NCI-H1930 (cell line): ENCODE results near the gene TLR5.

Source experiments
- DNase-seq, 2 experiments: peaks; one replicate each; lab custom pipeline; 2025; lab: John Stamatoyannopoulos, UW

Gene TLR5

GRCh38 chr1:223106856-223107255 lies 36.2 kb downstream of the TLR5 start:
- DNase-seq, result no peak

- DNase-seq, result no peak
Measured at GRCh38 chr1:223105568-223105967, 37.5 kb downstream of the TLR5 start.

GRCh38 chr1:223102797-223103533 lies 40.1 kb downstream of the TLR5 start:
- no peak for DNase-seq

GRCh38 chr1:223097713-223098112 lies 45.3 kb downstream of the TLR5 start:
- DNase-seq, result no peak

GRCh38 chr1:223095870-223096269 lies 47.2 kb downstream of the TLR5 start:
- DNase-seq, result no peak

- DNase-seq, result no peak
Measured at GRCh38 chr1:223091896-223092295, 51.2 kb downstream of the TLR5 start.

- no peak for DNase-seq
Measured at GRCh38 chr1:223089250-223089649, 53.8 kb downstream of the TLR5 start.

- DNase-seq, result no peak
Measured at GRCh38 chr1:223088713-223089240, 54.3 kb downstream of the TLR5 start.

GRCh38 chr1:223087291-223088255 lies 55.5 kb downstream of the TLR5 start:
- DNase-seq, result no peak

GRCh38 chr1:223084464-223084866 lies 58.6 kb downstream of the TLR5 start:
- no peak for DNase-seq

- no peak for DNase-seq
Measured at GRCh38 chr1:223083831-223084230, 59.2 kb downstream of the TLR5 start.

- no peak for DNase-seq
Measured at GRCh38 chr1:223082914-223083313, 60.1 kb downstream of the TLR5 start.

GRCh38 chr1:223081181-223081994 lies 61.7 kb downstream of the TLR5 start:
- DNase-seq, result peak; percentile 93 to 95

- no peak for DNase-seq
Measured at GRCh38 chr1:223079498-223079897, 63.5 kb downstream of the TLR5 start.

- no peak for DNase-seq
Measured at GRCh38 chr1:223077247-223077833, 65.7 kb downstream of the TLR5 start.

GRCh38 chr1:223076362-223076761 lies 66.7 kb downstream of the TLR5 start:
- no peak for DNase-seq

GRCh38 chr1:223075834-223076233 lies 67.2 kb downstream of the TLR5 start:
- no peak for DNase-seq

GRCh38 chr1:223074445-223075300 lies 68.4 kb downstream of the TLR5 start:
- DNase-seq, result no peak

- no peak for DNase-seq
Measured at GRCh38 chr1:223068900-223069665, 74.0 kb downstream of the TLR5 start.

GRCh38 chr1:223067914-223068313 lies 75.1 kb downstream of the TLR5 start:
- DNase-seq, result no peak
